Testis (tissue), 2 donors: Measurements from ENCODE around the gene FHOD3.

Experiments used
- CTCF ChIP-seq, 3 experiments: fragments of 450-650 bp in 2 of 3; fragments of 200-600 bp in 1 of 3; sonication (generic) in 1 of 3; IDR thresholded peaks; one replicate each; pipeline ENCODE4 v1.5.1; 2016 to 2019; ENCODE audit warnings: antibody characterized with exemption in 3 of 3, mild to moderate bottlenecking in 2 of 3, moderate library complexity in 1 of 3
- POLR2A ChIP-seq: fragments of 450-650 bp; IDR thresholded peaks from one replicate; pipeline ENCODE4 v1.6.1; 2017; ENCODE audit warnings: antibody characterized with exemption, mild to moderate bottlenecking, moderate library complexity

GRCh38 chr18:36608107-36608506 lies 310.6 kb downstream of the FHOD3 start:
- TF ChIP-seq CTCF (IDR thresholded peaks at IDR 0.05) (no peak), POLR2A (no peak)
